Breast epithelium (tissue), 4 donors: ENCODE data around the gene FKBP4. TPM values are rescaled to one million over a fixed set of nuclear protein-coding genes. Genes with fewer than 3 reads are reported as not detected.
A peak's percentile ranks its signal among the peaks of the same experiment; 100 is the strongest.

Experiments used
- DNase-seq, 2 donors: peaks; one replicate each; pipeline ENCODE4 v3.0.0-alpha.2; 2019; ENCODE audit warnings: low spot score in 2 of 2
- H3K27ac ChIP-seq, 2 donors: fragments of 200-600 bp; sonication (generic) in 1 of 2; one replicate each; pipeline ENCODE4 v1.5.1; 2016 to 2019; ENCODE audit warnings: mild to moderate bottlenecking in 1 of 2
- H3K27me3 ChIP-seq, 2 donors: fragments of 200-600 bp; sonication (generic) in 1 of 2; one replicate each; pipeline versions ENCODE4 v1.5.1 to v1.6.0; 2017 to 2019; ENCODE audit warnings: control low read depth in 1 of 2, mild to moderate bottlenecking in 1 of 2
- H3K36me3 ChIP-seq: fragments of 200-600 bp; one replicate; pipeline ENCODE4 v1.5.1; 2019
- H3K4me1 ChIP-seq, 2 donors: fragments of 200-600 bp; sonication (generic); one replicate each; pipeline ENCODE4 v1.5.1; 2016 to 2019; ENCODE audit warnings: control low read depth in 1 of 2
- H3K4me3 ChIP-seq, 3 donors: fragments of 200-600 bp; sonication (generic); 1 replicate in 2 of 3; 2 replicates in 1 of 3; pipeline ENCODE4 v1.5.1; 2016 to 2019; ENCODE audit warnings: mild to moderate bottlenecking in 3 of 3, moderate library complexity in 2 of 3
- H3K9me3 ChIP-seq, 2 donors: fragments of 200-600 bp; sonication (generic) in 1 of 2; one replicate each; pipeline ENCODE4 v1.5.1; 2016 to 2019; ENCODE audit warnings: control low read depth in 1 of 2
- POLR2A ChIP-seq: fragments of 450-650 bp; IDR thresholded peaks from one replicate; pipeline ENCODE4 v1.6.1; 2016; ENCODE audit warnings: antibody characterized with exemption, mild to moderate bottlenecking, moderate library complexity
- POLR2AphosphoS5 ChIP-seq, 3 donors: sonication (generic); formaldehyde crosslinking; IDR thresholded peaks; one replicate each; pipeline ENCODE4 v1.6.1; 2017; ENCODE audit warnings: antibody characterized with exemption in 3 of 3
- intact Hi-C: fragments of 100-400 bp; cut with DNase I; formaldehyde crosslinking; loops from one replicate; pipeline ENCODE4 v1.15.1; 2023; ENCODE audit warnings: low total_unique reads
- total RNA-seq, 3 donors: library from RNA; depleted of rRNA; stranded (reverse); fragments of >200 nt; gene quantifications; one replicate each; pipeline ENCODE4 v1.1.0, GENCODE V29; 2016
- TF ChIP-seq, protein P1 (sequence below), 3 donors: fragments of 450-650 bp; IDR thresholded peaks; one replicate each; pipeline ENCODE4 v1.5.1; 2016 to 2017; ENCODE audit warnings: antibody characterized with exemption in 3 of 3, mild to moderate bottlenecking in 3 of 3, moderate library complexity in 3 of 3

FKBP4 gene
- total RNA-seq, 3 donors from 2014 or later = 30.4 to 70.8 (median 50.1) TPM

- no peak for DNase-seq
- no peaks in the 10 kb centered on the region for H3K27me3 ChIP-seq
- intact Hi-C loops = no loop called here
- H3K27ac ChIP-seq = no peak overlapping the region
- TF ChIP-seq, protein P1, sequence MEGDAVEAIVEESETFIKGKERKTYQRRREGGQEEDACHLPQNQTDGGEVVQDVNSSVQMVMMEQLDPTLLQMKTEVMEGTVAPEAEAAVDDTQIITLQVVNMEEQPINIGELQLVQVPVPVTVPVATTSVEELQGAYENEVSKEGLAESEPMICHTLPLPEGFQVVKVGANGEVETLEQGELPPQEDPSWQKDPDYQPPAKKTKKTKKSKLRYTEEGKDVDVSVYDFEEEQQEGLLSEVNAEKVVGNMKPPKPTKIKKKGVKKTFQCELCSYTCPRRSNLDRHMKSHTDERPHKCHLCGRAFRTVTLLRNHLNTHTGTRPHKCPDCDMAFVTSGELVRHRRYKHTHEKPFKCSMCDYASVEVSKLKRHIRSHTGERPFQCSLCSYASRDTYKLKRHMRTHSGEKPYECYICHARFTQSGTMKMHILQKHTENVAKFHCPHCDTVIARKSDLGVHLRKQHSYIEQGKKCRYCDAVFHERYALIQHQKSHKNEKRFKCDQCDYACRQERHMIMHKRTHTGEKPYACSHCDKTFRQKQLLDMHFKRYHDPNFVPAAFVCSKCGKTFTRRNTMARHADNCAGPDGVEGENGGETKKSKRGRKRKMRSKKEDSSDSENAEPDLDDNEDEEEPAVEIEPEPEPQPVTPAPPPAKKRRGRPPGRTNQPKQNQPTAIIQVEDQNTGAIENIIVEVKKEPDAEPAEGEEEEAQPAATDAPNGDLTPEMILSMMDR (IDR thresholded peaks at IDR 0.05) = no peak
- TF ChIP-seq POLR2AphosphoS5 (IDR thresholded peaks at IDR 0.05) = no peak
- no peak for TF ChIP-seq POLR2A
- H3K36me3 ChIP-seq = no peaks in the 10 kb centered on the region
- no peak overlapping the region for H3K4me3 ChIP-seq
- H3K4me1 ChIP-seq = peaks cover 0 to 13% of the 10 kb centered on the region in 2 donors
- H3K9me3 ChIP-seq = no peaks in the 10 kb centered on the region
These were observed 1.9 kb upstream of the FKBP4 start for GRCh38 chr12:2792671-2793500.

GRCh38 chr12:2793561-2793960 lies 1.2 kb upstream of the FKBP4 start:
- TF ChIP-seq, protein P1 (IDR thresholded peaks at IDR 0.05) = no peak
- no peak for TF ChIP-seq POLR2A
- no peak for TF ChIP-seq POLR2AphosphoS5 (IDR thresholded peaks at IDR 0.05)
- intact Hi-C loops = no loop called here
- H3K27me3 ChIP-seq = no peaks in the 10 kb centered on the region
- H3K9me3 ChIP-seq = no peaks in the 10 kb centered on the region
- peaks cover 0 to 13% of the 10 kb centered on the region in 2 donors for H3K4me1 ChIP-seq
- H3K36me3 ChIP-seq = no peaks in the 10 kb centered on the region
- H3K4me3 ChIP-seq = no peak overlapping the region
- DNase-seq = no peak
- H3K27ac ChIP-seq = no peak overlapping the region

- intact Hi-C loops = no loop called here
- H3K36me3 ChIP-seq = no peaks in the 10 kb centered on the region
- DNase-seq = peak; percentile 45 to 60
- H3K27me3 ChIP-seq = no peaks in the 10 kb centered on the region
- peak overlapping the region; percentile 84 to 96 for H3K27ac ChIP-seq
- no peaks in the 10 kb centered on the region for H3K9me3 ChIP-seq
- TF ChIP-seq, protein P1 (IDR thresholded peaks at IDR 0.05) = no peak
- peak in 1 of 3 donors; percentile 6 for TF ChIP-seq POLR2AphosphoS5 (IDR thresholded peaks at IDR 0.05)
- peaks cover 0 to 13% of the 10 kb centered on the region in 2 donors for H3K4me1 ChIP-seq
- H3K4me3 ChIP-seq = peak overlapping the region; percentile 89 to 96 (median 92)
These were observed 507 bp upstream of the FKBP4 start for GRCh38 chr12:2794191-2794735.

DNA sequence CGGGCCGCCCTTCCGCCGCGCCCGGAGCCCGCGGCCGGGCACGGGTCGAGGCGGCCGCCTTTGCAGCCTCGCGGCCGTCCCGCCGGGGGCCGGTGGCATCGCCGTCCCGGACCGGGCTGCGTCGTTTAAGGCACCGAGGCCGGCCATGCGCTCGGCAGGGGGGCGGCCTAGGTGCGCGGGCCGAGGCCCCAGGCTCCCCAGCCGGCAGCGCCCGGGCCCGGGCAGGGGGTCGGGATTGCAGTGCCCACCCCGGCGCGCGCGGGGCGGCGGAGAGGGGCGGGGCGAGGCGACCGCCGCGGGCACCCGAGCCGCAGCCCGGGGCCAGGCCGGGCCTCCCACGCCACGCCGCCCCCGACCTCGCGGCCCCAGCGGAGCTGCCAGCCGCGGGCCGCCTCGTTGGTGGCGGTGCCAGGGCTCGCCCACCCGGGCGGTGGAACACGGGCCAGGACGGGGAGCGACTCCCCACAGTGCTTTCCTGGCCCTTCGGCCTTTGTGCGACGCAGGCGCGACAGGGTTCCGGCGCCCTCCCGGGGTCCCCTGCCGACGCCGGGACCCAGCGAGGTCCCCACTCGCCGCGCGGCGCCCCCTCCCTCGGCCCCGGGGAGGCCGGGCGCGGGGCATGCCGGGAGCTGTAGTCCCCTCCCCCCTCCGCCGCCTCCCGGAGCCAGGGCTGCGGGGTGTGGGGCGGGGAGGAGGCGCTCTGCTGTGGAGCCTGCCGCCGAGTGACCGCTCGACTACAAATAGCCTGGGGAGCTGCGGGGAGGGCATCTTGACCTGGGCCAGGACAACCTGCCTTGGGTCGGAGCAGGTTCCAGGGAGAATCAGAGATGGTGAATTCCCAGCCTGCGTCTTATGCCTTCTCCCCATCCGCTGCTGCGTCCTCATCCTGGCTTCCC lies 769 bp downstream of the FKBP4 start:
- intact Hi-C loops = no loop called here
- peak in 2 of 3 donors; percentile 15 to 34 for TF ChIP-seq POLR2AphosphoS5 (IDR thresholded peaks at IDR 0.05)
- TF ChIP-seq POLR2A = no peak
- TF ChIP-seq, protein P1 (IDR thresholded peaks at IDR 0.05) = no peak
- no peaks in the 10 kb centered on the region for H3K36me3 ChIP-seq
- H3K27ac ChIP-seq = peak overlapping the region; percentile 84 to 96
- DNase-seq = peak; percentile 56 to 83
- no peaks in the 10 kb centered on the region for H3K27me3 ChIP-seq
- peak overlapping the region; percentile 89 to 96 (median 92) for H3K4me3 ChIP-seq
- no peaks in the 10 kb centered on the region for H3K9me3 ChIP-seq
- peaks cover 0 to 15% of the 10 kb centered on the region in 2 donors for H3K4me1 ChIP-seq
